ENCODE data around the gene LYPLAL1. TPM values are rescaled to one million over a fixed set of nuclear protein-coding genes. Genes with fewer than 3 reads are reported as not detected.
"Not testable (repeated sequence)": the region's sequence is repeated elsewhere in the genome, so short reads cannot be mapped to it uniquely, and the experiment has no call there.

Gene LYPLAL1
- total RNA-seq, 1 donor from 2014 or later, result 25.6 TPM

GRCh38 chr1:219244864-219245263 is 71.2 kb downstream of the LYPLAL1 start:
- Mint-ChIP-seq H3K4me1 (ENCODE audit: low read depth, unreplicated experiment) (no peaks in the 10 kb centered on the region), H3K4me3 (ENCODE audit: unreplicated experiment) (no peak overlapping the region), H3K9me3 (ENCODE audit: unreplicated experiment) (no peaks in the 10 kb centered on the region), H3K36me3 (ENCODE audit: low read depth, unreplicated experiment) (peaks cover 4% of the 10 kb centered on the region), H3K27ac (ENCODE audit: unreplicated experiment) (no peak overlapping the region), H3K27me3 (ENCODE audit: low read depth, unreplicated experiment) (no peaks in the 10 kb centered on the region)
- H2AFZ ChIP-seq (ENCODE audit: low read depth, low read length), result no peak overlapping the region
- no peaks in the 10 kb centered on the region for H3K9me3 ChIP-seq (ENCODE audit: insufficient read depth, low read depth, low read length)
- H3K79me2 ChIP-seq (ENCODE audit: insufficient read depth, low read length), result no peaks in the 10 kb centered on the region
- no peaks in the 10 kb centered on the region for H3K27me3 ChIP-seq (ENCODE audit: insufficient read depth, low read length)
- no peak for FAIRE-seq
- H3K4me2 ChIP-seq (ENCODE audit: low read length), result no peak overlapping the region
- TF ChIP-seq EZH2 (IDR thresholded peaks at IDR 0.05; ENCODE audit: insufficient read depth, low read length) (no peak), CTCF (IDR thresholded peaks at IDR 0.05; ENCODE audit: insufficient read depth, low read depth, low read length) (no peak)
- H3K27ac ChIP-seq (ENCODE audit: low read depth, low read length), result no peak overlapping the region
- no peaks in the 10 kb centered on the region for H4K20me1 ChIP-seq (ENCODE audit: insufficient read depth, low read length)
- H3K4me1 ChIP-seq (ENCODE audit: insufficient read depth, low read length), result no peaks in the 10 kb centered on the region
- DNase-seq (ENCODE audit: low read depth), result no peak
- H3K4me3 ChIP-seq (ENCODE audit: insufficient read depth, low read depth, low read length), result no peak overlapping the region
- H3K36me3 ChIP-seq (ENCODE audit: insufficient read depth, low read length), result no peaks in the 10 kb centered on the region
- H3K9ac ChIP-seq (ENCODE audit: low read length), result no peak overlapping the region

GRCh38 chr1:219247441-219247840 is 73.8 kb downstream of the LYPLAL1 start:
- Histone ChIP-seq H3K27me3 (ENCODE audit: insufficient read depth, low read length) (no peaks in the 10 kb centered on the region), H3K27ac (ENCODE audit: low read depth, low read length) (no peak overlapping the region), H3K9me3 (ENCODE audit: insufficient read depth, low read depth, low read length) (no peaks in the 10 kb centered on the region), H4K20me1 (ENCODE audit: insufficient read depth, low read length) (no peaks in the 10 kb centered on the region), H3K79me2 (ENCODE audit: insufficient read depth, low read length) (no peaks in the 10 kb centered on the region), H3K4me2 (ENCODE audit: low read length) (no peak overlapping the region), H2AFZ (ENCODE audit: low read depth, low read length) (no peak overlapping the region), H3K4me3 (ENCODE audit: insufficient read depth, low read depth, low read length) (no peak overlapping the region), H3K9ac (ENCODE audit: low read length) (no peak overlapping the region), H3K4me1 (ENCODE audit: insufficient read depth, low read length) (no peaks in the 10 kb centered on the region), H3K36me3 (ENCODE audit: insufficient read depth, low read length) (no peaks in the 10 kb centered on the region)
- no peak overlapping the region for H3K27ac Mint-ChIP-seq (ENCODE audit: unreplicated experiment)
- H3K9me3 Mint-ChIP-seq (ENCODE audit: unreplicated experiment), result peaks cover 4% of the 10 kb centered on the region
- no peaks in the 10 kb centered on the region for H3K36me3 Mint-ChIP-seq (ENCODE audit: low read depth, unreplicated experiment)
- H3K4me3 Mint-ChIP-seq (ENCODE audit: unreplicated experiment), result no peak overlapping the region
- H3K27me3 Mint-ChIP-seq (ENCODE audit: low read depth, unreplicated experiment), result no peaks in the 10 kb centered on the region
- H3K4me1 Mint-ChIP-seq (ENCODE audit: low read depth, unreplicated experiment), result no peaks in the 10 kb centered on the region
- TF ChIP-seq EZH2 (IDR thresholded peaks at IDR 0.05; ENCODE audit: insufficient read depth, low read length) (no peak), CTCF (IDR thresholded peaks at IDR 0.05; ENCODE audit: insufficient read depth, low read depth, low read length) (no peak)
- FAIRE-seq (no peak), DNase-seq (ENCODE audit: low read depth) (no peak)

GRCh38 chr1:219250468-219250867 is 76.8 kb downstream of the LYPLAL1 start:
- not testable (repeated sequence) for H3K9me3 Mint-ChIP-seq (ENCODE audit: unreplicated experiment); DNase-seq (ENCODE audit: low read depth); H3K27ac Mint-ChIP-seq (ENCODE audit: unreplicated experiment); FAIRE-seq; H3K4me2 ChIP-seq (ENCODE audit: low read length); H3K27ac ChIP-seq (ENCODE audit: low read depth, low read length); H3K9me3 ChIP-seq (ENCODE audit: insufficient read depth, low read depth, low read length); H3K27me3 ChIP-seq (ENCODE audit: insufficient read depth, low read length); H3K4me3 Mint-ChIP-seq (ENCODE audit: unreplicated experiment); H3K4me3 ChIP-seq (ENCODE audit: insufficient read depth, low read depth, low read length); H3K4me1 ChIP-seq (ENCODE audit: insufficient read depth, low read length); H3K79me2 ChIP-seq (ENCODE audit: insufficient read depth, low read length); H3K36me3 Mint-ChIP-seq (ENCODE audit: low read depth, unreplicated experiment); H3K27me3 Mint-ChIP-seq (ENCODE audit: low read depth, unreplicated experiment); H3K9ac ChIP-seq (ENCODE audit: low read length); H3K4me1 Mint-ChIP-seq (ENCODE audit: low read depth, unreplicated experiment); H3K36me3 ChIP-seq (ENCODE audit: insufficient read depth, low read length); H2AFZ ChIP-seq (ENCODE audit: low read depth, low read length); H4K20me1 ChIP-seq (ENCODE audit: insufficient read depth, low read length)

Data from astrocyte (in vitro differentiated cells and primary cell).